GM19099 (cell line): ENCODE measurements around the gene KAZALD1.

Experiments used
- POLR2A ChIP-seq: IDR thresholded peaks from 3 replicates; pipeline ENCODE4 v1.6.1; 2011; ENCODE audit warnings: low read depth; ENCODE audit not compliant: insufficient read length; ENCODE audit errors: extremely low read depth

Gene KAZALD1

GRCh38 chr10:101112799-101113594 lies 51.2 kb downstream of the KAZALD1 start:
- TF ChIP-seq POLR2A: no peak

GRCh38 chr10:101113890-101114403 lies 52.2 kb downstream of the KAZALD1 start:
- no peak for TF ChIP-seq POLR2A

GRCh38 chr10:101114646-101115045 lies 52.9 kb downstream of the KAZALD1 start:
- TF ChIP-seq POLR2A: no peak
